ENCODE measurements around the gene ABCD3.

The ABCD3 gene

DNA sequence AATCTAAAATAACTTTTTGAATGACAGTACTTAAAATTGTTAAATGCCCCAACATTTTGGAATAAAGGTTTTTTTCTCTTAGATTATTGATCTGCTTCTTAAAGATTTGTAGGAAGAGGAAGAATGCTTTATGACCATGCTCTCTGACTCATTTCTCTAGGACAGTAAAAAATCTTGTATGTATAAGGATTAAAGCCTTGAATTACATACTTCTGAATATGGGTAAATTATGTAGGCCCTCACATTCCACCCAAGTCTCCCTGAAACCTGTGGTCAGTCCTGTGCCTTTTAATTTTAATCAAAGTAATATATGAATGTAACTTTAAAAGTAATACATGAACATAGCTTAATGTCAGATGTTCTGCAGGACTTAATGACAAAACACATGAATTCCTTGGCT is 50.5 kb downstream of the ABCD3 start:
- no peaks in the 10 kb centered on the region for H3K27me3 ChIP-seq (ENCODE audit: insufficient read depth, low read depth)
- H4K20me1 ChIP-seq (ENCODE audit: insufficient read depth), result no peaks in the 10 kb centered on the region; the same call in 1 of the 2 replicates
- no peak overlapping the region for H3K4me3 ChIP-seq (IDR thresholded peaks at IDR 0.05; ENCODE audit: insufficient read depth, low read depth, low read length)
- no peak overlapping the region for H3K27ac ChIP-seq
- no peak overlapping the region for H3K4me2 ChIP-seq
- no peaks in the 10 kb centered on the region for H3K36me3 ChIP-seq (ENCODE audit: insufficient read depth)
- no peaks in the 10 kb centered on the region for H3K79me2 ChIP-seq (ENCODE audit: insufficient read depth, low read depth)
- no peak overlapping the region for H3K9ac ChIP-seq
- H3K4me1 ChIP-seq (ENCODE audit: low read depth, poor library complexity, severe bottlenecking), result no peaks in the 10 kb centered on the region
- TF ChIP-seq, protein P1, sequence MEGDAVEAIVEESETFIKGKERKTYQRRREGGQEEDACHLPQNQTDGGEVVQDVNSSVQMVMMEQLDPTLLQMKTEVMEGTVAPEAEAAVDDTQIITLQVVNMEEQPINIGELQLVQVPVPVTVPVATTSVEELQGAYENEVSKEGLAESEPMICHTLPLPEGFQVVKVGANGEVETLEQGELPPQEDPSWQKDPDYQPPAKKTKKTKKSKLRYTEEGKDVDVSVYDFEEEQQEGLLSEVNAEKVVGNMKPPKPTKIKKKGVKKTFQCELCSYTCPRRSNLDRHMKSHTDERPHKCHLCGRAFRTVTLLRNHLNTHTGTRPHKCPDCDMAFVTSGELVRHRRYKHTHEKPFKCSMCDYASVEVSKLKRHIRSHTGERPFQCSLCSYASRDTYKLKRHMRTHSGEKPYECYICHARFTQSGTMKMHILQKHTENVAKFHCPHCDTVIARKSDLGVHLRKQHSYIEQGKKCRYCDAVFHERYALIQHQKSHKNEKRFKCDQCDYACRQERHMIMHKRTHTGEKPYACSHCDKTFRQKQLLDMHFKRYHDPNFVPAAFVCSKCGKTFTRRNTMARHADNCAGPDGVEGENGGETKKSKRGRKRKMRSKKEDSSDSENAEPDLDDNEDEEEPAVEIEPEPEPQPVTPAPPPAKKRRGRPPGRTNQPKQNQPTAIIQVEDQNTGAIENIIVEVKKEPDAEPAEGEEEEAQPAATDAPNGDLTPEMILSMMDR (conservative IDR thresholded peaks at IDR 0.05; ENCODE audit: low read depth, low read length), result no peak
- H2AFZ ChIP-seq (ENCODE audit: low read depth), result no peak overlapping the region

DNA sequence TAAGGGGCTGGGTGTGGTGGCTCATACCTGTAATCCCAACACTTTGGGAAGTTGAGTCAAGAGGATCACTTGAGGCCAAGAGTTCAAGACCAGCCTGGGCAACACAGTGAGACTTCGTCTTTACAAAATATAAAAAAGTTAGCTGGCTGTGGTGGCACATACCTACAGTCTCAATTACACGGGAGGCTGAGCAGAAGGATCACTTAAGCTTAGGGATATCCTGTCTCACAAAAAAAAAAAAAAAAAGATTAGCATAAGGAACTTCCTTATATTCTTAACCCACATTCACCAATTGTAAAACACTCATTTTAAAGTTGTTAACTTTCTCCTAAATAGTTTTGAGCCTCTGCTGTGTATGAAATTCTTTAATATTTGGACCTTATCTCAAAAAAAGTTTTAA is 53.1 kb downstream of the ABCD3 start:
- Histone ChIP-seq H3K9ac (no peak overlapping the region), H3K79me2 (ENCODE audit: insufficient read depth, low read depth) (no peaks in the 10 kb centered on the region), H2AFZ (ENCODE audit: low read depth) (no peak overlapping the region), H3K4me2 (no peak overlapping the region), H3K27me3 (ENCODE audit: insufficient read depth, low read depth) (no peaks in the 10 kb centered on the region), H3K4me3 (IDR thresholded peaks at IDR 0.05; ENCODE audit: insufficient read depth, low read depth, low read length) (no peak overlapping the region), H4K20me1 (ENCODE audit: insufficient read depth) (no peaks in the 10 kb centered on the region; the same call in 1 of the 2 replicates), H3K36me3 (ENCODE audit: insufficient read depth) (no peaks in the 10 kb centered on the region), H3K27ac (no peak overlapping the region), H3K4me1 (ENCODE audit: low read depth, poor library complexity, severe bottlenecking) (no peaks in the 10 kb centered on the region)
- TF ChIP-seq, protein P1 (conservative IDR thresholded peaks at IDR 0.05; ENCODE audit: low read depth, low read length), result no peak

GRCh38 chr1:94475232-94475631 is 57.0 kb downstream of the ABCD3 start:
- Histone ChIP-seq H3K27ac (no peak overlapping the region), H3K27me3 (ENCODE audit: insufficient read depth, low read depth) (no peaks in the 10 kb centered on the region), H4K20me1 (ENCODE audit: insufficient read depth) (no peaks in the 10 kb centered on the region; the same call in 1 of the 2 replicates), H3K4me2 (no peak overlapping the region), H3K9ac (no peak overlapping the region), H3K4me1 (ENCODE audit: low read depth, poor library complexity, severe bottlenecking) (no peaks in the 10 kb centered on the region), H3K4me3 (IDR thresholded peaks at IDR 0.05; ENCODE audit: insufficient read depth, low read depth, low read length) (no peak overlapping the region), H3K36me3 (ENCODE audit: insufficient read depth) (no peaks in the 10 kb centered on the region), H2AFZ (ENCODE audit: low read depth) (no peak overlapping the region), H3K79me2 (ENCODE audit: insufficient read depth, low read depth) (no peaks in the 10 kb centered on the region)
- TF ChIP-seq, protein P1 (conservative IDR thresholded peaks at IDR 0.05; ENCODE audit: low read depth, low read length), result no peak

GRCh38 chr1:94479682-94480081 is 61.5 kb downstream of the ABCD3 start:
- Histone ChIP-seq H3K27me3 (ENCODE audit: insufficient read depth, low read depth) (no peaks in the 10 kb centered on the region), H3K79me2 (ENCODE audit: insufficient read depth, low read depth) (no peaks in the 10 kb centered on the region), H3K36me3 (ENCODE audit: insufficient read depth) (no peaks in the 10 kb centered on the region), H2AFZ (ENCODE audit: low read depth) (no peak overlapping the region), H3K27ac (no peak overlapping the region), H3K9ac (no peak overlapping the region), H3K4me2 (no peak overlapping the region), H3K4me1 (ENCODE audit: low read depth, poor library complexity, severe bottlenecking) (no peaks in the 10 kb centered on the region), H3K4me3 (IDR thresholded peaks at IDR 0.05; ENCODE audit: insufficient read depth, low read depth, low read length) (no peak overlapping the region), H4K20me1 (ENCODE audit: insufficient read depth) (no peaks in the 10 kb centered on the region)
- TF ChIP-seq, protein P1 (conservative IDR thresholded peaks at IDR 0.05; ENCODE audit: low read depth, low read length), result no peak

Measured in KMS-11 (cell line).